ENCODE results near the gene CUL9.

- TF ChIP-seq, protein P1, sequence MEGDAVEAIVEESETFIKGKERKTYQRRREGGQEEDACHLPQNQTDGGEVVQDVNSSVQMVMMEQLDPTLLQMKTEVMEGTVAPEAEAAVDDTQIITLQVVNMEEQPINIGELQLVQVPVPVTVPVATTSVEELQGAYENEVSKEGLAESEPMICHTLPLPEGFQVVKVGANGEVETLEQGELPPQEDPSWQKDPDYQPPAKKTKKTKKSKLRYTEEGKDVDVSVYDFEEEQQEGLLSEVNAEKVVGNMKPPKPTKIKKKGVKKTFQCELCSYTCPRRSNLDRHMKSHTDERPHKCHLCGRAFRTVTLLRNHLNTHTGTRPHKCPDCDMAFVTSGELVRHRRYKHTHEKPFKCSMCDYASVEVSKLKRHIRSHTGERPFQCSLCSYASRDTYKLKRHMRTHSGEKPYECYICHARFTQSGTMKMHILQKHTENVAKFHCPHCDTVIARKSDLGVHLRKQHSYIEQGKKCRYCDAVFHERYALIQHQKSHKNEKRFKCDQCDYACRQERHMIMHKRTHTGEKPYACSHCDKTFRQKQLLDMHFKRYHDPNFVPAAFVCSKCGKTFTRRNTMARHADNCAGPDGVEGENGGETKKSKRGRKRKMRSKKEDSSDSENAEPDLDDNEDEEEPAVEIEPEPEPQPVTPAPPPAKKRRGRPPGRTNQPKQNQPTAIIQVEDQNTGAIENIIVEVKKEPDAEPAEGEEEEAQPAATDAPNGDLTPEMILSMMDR (conservative IDR thresholded peaks at IDR 0.05; ENCODE audit: low read depth, low read length), result peak; percentile 95
- TF ChIP-seq EZH2phosphoT487 (IDR thresholded peaks at IDR 0.05; ENCODE audit: borderline replicate concordance, low read length), result no peak
- TF ChIP-seq EZH2 (IDR thresholded peaks at IDR 0.05; ENCODE audit: low read length, unreplicated experiment), result no peak
Observed at GRCh38 chr6:43263314-43264178, 81.5 kb downstream of the CUL9 start.
